D721Med (cell line): ENCODE data around the gene MAP2K3.

Source experiments
- DNase-seq: peaks from one replicate; pipeline ENCODE4 v3.0.0; 2011; ENCODE audit warnings: low spot score; ENCODE audit not compliant: insufficient read length
- FAIRE-seq: peaks from 2 replicates; lab custom pipeline; 2011; peaks lifted over from hg19 to GRCh38; lab: Jason Lieb, UNC
- TF ChIP-seq, protein P1 (sequence below): IDR thresholded peaks from 2 replicates; pipeline ENCODE4 v1.5.1; 2012; ENCODE audit warnings: mild to moderate bottlenecking, control low read depth; ENCODE audit not compliant: insufficient read depth; ENCODE audit errors: missing control alignments

The MAP2K3 gene

DNA sequence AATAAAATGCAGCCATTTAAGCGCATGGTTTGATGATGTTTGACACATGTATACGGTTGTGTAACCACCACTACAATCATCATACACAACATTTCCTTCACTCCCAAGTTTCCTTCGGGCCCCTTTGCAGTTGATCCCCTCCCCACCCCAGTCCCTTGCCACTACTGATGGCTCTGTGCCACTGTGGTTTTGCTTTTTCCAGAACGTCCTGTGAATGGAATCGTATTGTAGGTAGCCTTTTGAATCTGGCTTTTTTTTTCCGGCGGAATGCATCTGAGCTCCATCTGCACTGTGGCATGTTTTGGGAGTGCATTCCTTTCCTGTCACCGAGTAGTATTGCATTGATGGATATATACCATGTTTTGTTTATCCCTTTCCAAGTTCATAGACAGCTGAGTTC lies 15.1 kb upstream of the MAP2K3 start:
- FAIRE-seq (no peak), DNase-seq (no peak)
- TF ChIP-seq, protein P1, sequence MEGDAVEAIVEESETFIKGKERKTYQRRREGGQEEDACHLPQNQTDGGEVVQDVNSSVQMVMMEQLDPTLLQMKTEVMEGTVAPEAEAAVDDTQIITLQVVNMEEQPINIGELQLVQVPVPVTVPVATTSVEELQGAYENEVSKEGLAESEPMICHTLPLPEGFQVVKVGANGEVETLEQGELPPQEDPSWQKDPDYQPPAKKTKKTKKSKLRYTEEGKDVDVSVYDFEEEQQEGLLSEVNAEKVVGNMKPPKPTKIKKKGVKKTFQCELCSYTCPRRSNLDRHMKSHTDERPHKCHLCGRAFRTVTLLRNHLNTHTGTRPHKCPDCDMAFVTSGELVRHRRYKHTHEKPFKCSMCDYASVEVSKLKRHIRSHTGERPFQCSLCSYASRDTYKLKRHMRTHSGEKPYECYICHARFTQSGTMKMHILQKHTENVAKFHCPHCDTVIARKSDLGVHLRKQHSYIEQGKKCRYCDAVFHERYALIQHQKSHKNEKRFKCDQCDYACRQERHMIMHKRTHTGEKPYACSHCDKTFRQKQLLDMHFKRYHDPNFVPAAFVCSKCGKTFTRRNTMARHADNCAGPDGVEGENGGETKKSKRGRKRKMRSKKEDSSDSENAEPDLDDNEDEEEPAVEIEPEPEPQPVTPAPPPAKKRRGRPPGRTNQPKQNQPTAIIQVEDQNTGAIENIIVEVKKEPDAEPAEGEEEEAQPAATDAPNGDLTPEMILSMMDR: no peak

DNA sequence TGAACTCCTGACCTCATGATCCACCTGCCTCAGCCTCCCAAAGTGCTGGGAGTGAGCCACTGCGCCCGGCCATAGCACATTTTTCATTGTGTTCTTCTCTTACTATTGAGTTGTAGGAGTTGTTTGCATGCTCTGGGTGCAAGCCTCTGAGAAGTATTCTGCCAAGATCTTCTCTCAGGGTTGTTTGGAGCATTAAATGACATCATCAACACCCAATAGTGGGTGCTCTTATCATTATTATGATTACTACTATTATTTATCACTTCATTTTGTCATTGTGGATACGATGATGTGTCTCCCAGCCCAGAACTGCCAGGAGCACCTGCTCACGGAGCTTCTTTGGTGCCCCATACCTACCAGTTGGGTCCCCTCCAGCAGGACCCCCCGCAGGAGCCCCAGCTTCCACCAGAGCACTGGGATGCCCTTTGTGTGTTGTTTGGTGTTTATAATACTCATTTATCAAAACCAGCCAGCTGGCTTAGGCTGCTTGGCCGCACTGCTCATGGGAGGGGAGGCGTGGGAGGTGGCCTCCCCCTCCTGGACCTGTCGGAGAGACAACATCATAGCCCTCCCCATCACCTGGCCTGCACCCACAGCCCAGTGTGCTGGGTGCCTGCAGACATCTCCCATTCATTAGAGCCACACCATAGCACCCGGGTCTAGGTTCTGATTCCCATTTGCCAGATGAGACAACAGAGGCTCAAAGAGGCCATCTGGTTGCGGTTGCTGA lies 12.9 kb upstream of the MAP2K3 start:
- FAIRE-seq (no peak), DNase-seq (no peak)
- TF ChIP-seq, protein P1: no peak

DNA sequence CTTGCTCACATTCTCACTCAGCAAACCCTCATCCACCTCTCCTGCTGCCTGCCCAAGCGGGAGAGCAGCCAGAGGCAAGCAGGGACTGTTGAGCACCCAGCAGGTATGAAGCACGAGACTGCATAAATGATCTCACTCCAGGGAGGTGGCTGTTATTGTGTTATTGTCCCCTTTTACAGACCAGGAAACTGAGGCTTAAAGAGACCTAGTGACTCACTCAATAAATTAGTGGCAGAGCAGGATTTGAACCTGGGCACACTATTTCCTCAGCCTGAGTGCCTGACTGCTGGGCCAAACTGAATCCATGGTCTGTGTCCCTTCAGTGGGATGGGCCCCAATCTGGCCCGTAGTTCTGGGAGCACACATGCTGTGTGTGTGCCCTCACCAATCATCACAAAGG lies 12.3 kb upstream of the MAP2K3 start:
- FAIRE-seq (no peak), DNase-seq (no peak)
- TF ChIP-seq, protein P1: no peak

DNA sequence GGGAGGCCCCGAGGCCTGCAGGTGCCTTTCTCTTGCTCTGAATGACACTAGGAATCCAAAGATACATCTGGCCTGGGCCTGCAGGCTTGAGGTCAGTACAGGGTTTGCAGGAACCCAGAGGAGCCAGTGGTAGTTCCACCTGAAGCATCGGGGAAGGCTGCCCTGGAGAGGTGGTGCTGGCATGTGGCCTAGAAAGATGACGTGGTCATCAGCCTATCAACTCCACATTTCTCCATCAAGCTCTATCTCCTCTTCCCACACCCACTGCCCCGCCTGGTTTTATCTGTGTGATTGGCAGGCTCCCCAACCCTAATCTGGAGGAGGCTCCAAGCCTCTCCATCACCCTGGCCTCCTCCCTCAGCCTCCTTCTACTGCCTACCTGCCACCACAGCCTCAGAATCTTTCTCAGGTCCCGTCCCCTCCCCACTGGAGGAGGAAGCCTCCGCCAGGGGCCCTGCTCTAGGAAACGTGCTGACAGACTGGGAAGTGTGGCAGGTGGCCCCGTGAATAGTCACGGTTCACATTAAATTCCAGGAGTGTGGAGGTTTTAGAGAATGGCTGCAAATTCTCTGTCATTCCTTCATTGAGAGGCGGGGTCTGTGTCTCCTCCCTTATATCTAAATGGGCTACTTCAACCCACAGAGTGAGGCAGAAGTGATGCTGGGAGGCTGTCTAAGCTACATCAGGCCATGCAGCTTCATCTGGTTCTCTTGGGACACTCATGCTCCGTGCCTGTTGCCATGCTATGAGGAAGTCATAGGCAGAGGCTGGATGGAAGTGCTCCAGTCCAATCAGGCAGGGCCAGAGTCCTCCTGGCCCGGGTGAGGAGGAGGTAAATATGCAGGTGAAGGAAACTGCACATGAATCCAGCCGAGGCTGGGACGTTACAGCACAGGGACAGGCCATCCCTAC lies 11.4 kb upstream of the MAP2K3 start:
- TF ChIP-seq, protein P1: no peak
- DNase-seq: no peak
- no peak for FAIRE-seq

DNA sequence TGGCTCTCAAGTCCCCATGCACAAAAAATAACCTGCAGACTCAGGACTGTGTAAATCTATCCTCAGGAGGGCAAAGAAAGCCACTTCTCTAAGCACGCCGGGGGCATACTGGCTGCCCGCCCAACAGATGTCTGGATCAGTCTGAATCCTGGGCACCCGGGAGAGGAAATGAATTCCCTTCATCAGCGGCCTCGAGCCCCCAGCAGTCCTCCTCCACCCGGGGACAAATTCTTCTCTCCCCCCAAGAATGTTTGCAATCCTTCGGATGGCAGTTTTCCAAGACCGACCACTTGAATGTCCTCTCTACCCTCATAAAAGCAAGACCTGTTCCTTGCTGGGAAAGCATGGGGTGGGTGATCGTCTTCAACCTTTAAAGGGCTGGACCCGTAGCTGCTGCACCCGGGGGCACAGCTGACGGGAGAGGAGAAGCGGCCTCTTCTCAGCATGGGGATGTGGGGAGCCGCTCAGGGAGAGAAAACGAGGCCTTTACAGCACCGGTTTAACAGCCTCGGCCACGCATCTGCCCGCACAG lies 9.4 kb upstream of the MAP2K3 start:
- FAIRE-seq: no peak
- TF ChIP-seq, protein P1: no peak
- DNase-seq: no peak

DNA sequence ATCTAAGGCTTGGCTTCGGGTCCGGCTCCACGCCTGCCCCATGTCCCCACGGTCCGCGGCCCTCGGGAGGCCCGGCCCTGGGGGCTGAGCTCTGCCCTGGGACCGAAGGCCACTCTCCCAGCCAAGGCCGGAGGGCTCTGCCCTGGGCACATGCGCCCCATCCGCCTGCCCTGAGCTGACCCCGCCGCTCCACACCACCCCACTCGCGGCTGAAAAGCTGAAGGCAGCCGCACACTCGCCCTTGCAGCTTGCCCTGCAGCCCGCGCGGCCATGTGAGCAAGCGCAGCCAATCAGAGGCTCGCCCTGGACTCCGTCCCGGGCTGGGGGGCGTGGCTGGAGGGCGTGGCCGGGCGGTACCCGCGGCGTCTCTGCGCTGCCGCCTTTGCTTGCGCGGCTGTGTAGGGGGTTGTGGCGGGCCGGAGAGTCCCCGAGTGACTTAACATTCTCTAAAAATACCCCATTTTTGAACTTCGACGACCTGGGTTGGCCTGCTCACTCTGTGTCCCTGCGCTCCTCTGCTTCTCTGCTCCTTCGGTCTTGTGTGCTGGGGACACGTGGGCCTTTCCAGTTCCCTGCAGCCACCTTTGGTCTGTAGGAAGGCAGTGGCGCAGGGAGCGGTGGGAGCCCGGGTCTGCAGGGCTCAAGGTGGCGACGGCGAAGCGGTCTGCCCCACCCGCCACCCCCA lies 8.8 kb upstream of the MAP2K3 start:
- FAIRE-seq (no peak), DNase-seq (peak; percentile 97)
- TF ChIP-seq, protein P1: no peak
